GM15510 (cell line): ENCODE data around the gene PBX1.

Experiments
- POLR2A ChIP-seq: IDR thresholded peaks from 3 replicates; pipeline ENCODE4 v1.6.1; 2011; ENCODE audit warnings: borderline replicate concordance; ENCODE audit not compliant: insufficient read length; ENCODE audit errors: extremely low read depth

PBX1 gene

GRCh38 chr1:164801791-164802502 lies 243.0 kb downstream of the PBX1 start:
- no peak for TF ChIP-seq POLR2A

- TF ChIP-seq POLR2A, result no peak
Measured at GRCh38 chr1:164802529-164803282, 243.7 kb downstream of the PBX1 start.

GRCh38 chr1:164803366-164803765 lies 244.4 kb downstream of the PBX1 start:
- no peak for TF ChIP-seq POLR2A

GRCh38 chr1:164804366-164804765 lies 245.4 kb downstream of the PBX1 start:
- TF ChIP-seq POLR2A, result no peak

GRCh38 chr1:164805399-164805798 lies 246.4 kb downstream of the PBX1 start:
- no peak for TF ChIP-seq POLR2A

GRCh38 chr1:164806531-164806930 lies 247.5 kb downstream of the PBX1 start:
- no peak for TF ChIP-seq POLR2A

- TF ChIP-seq POLR2A, result no peak
Measured at GRCh38 chr1:164813776-164814175, 254.8 kb downstream of the PBX1 start.

- TF ChIP-seq POLR2A, result no peak
Measured at GRCh38 chr1:164821648-164822047, 262.7 kb downstream of the PBX1 start.

GRCh38 chr1:164823486-164824279 lies 264.7 kb downstream of the PBX1 start:
- no peak for TF ChIP-seq POLR2A

GRCh38 chr1:164824542-164824941 lies 265.6 kb downstream of the PBX1 start:
- no peak for TF ChIP-seq POLR2A

GRCh38 chr1:164830628-164831027 lies 271.6 kb downstream of the PBX1 start:
- no peak for TF ChIP-seq POLR2A

- TF ChIP-seq POLR2A, result no peak
Measured at GRCh38 chr1:164834641-164835040, 275.7 kb downstream of the PBX1 start.

- TF ChIP-seq POLR2A, result no peak
Measured at GRCh38 chr1:164836614-164837018, 277.6 kb downstream of the PBX1 start.

GRCh38 chr1:164838786-164839185 lies 279.8 kb downstream of the PBX1 start:
- TF ChIP-seq POLR2A, result no peak

- TF ChIP-seq POLR2A, result no peak
Measured at GRCh38 chr1:164840936-164841335, 282.0 kb downstream of the PBX1 start.
